Measurements from ENCODE around the gene MYO1C. TPM values are rescaled to one million over a fixed set of nuclear protein-coding genes. Genes with fewer than 3 reads are reported as not detected.
"Not testable (repeated sequence)": the region's sequence is repeated elsewhere in the genome, so short reads cannot be mapped to it uniquely, and the experiment has no call there.

Gene MYO1C
- polyA plus RNA-seq = 56.1 TPM
- long read RNA-seq, donor 1, full-length matches to known transcripts = 1 of 1 reads
- long read RNA-seq, donor 1, partial matches to known transcripts = 0 of 1 reads
- long read RNA-seq, donor 1, other reads (novel, unspliced or antisense) = 0 of 1 reads
- long read RNA-seq, donor 2, full-length matches to known transcripts = 9 of 9 reads
- long read RNA-seq, donor 2, partial matches to known transcripts = 0 of 9 reads
- long read RNA-seq, donor 2, other reads (novel, unspliced or antisense) = 0 of 9 reads
- long read RNA-seq, donor 3 = 0 reads
- long read RNA-seq, donor 4 = 0 reads
- long read RNA-seq, donor 5, full-length matches to known transcripts = 6 of 6 reads
- long read RNA-seq, donor 5, partial matches to known transcripts = 0 of 6 reads
- long read RNA-seq, donor 5, other reads (novel, unspliced or antisense) = 0 of 6 reads
- long read RNA-seq, donor 6, full-length matches to known transcripts = 8 of 8 reads
- long read RNA-seq, donor 6, partial matches to known transcripts = 0 of 8 reads
- long read RNA-seq, donor 6, other reads (novel, unspliced or antisense) = 0 of 8 reads
- long read RNA-seq, donor 7, full-length matches to known transcripts = 6 of 6 reads
- long read RNA-seq, donor 7, partial matches to known transcripts = 0 of 6 reads
- long read RNA-seq, donor 7, other reads (novel, unspliced or antisense) = 0 of 6 reads
- long read RNA-seq, donor 8, full-length matches to known transcripts = 5 of 5 reads
- long read RNA-seq, donor 8, partial matches to known transcripts = 0 of 5 reads
- long read RNA-seq, donor 8, other reads (novel, unspliced or antisense) = 0 of 5 reads
- long read RNA-seq, donor 9, full-length matches to known transcripts = 4 of 4 reads
- long read RNA-seq, donor 9, partial matches to known transcripts = 0 of 4 reads
- long read RNA-seq, donor 9, other reads (novel, unspliced or antisense) = 0 of 4 reads
- long read RNA-seq, donor 10, full-length matches to known transcripts = 9 of 53 reads
- long read RNA-seq, donor 10, partial matches to known transcripts = 44 of 53 reads
- long read RNA-seq, donor 10, other reads (novel, unspliced or antisense) = 0 of 53 reads
- long read RNA-seq, donor 11, full-length matches to known transcripts = 8 of 8 reads
- long read RNA-seq, donor 11, partial matches to known transcripts = 0 of 8 reads
- long read RNA-seq, donor 11, other reads (novel, unspliced or antisense) = 0 of 8 reads

- DNase-seq = no peak
- H3K4me1 ChIP-seq (ENCODE audit: control insufficient read depth, insufficient read depth, low read length) = peaks cover 32% of the 10 kb centered on the region
- peak within 1 kb of the TSS; percentile 27 for H3K27ac ChIP-seq (ENCODE audit: low read length)
- peaks cover 12% of the 10 kb centered on the region for H3K27me3 ChIP-seq (ENCODE audit: control insufficient read depth, insufficient read depth, low read length)
- peaks cover 23% of the 10 kb centered on the region for H3K36me3 ChIP-seq (ENCODE audit: control insufficient read depth, insufficient read depth, low read length)
- H3K9me3 ChIP-seq (ENCODE audit: control insufficient read depth, low read depth, low read length) = peaks cover 5% of the 10 kb centered on the region
- H3K4me3 ChIP-seq (ENCODE audit: low read length) = peak within 1 kb of the TSS; percentile 45
- WGBS (ENCODE audit: insufficient coverage, low lambda C conversion rate) = no CpG with 5 or more reads among the region's 35 CpGs
Measured at GRCh38 chr17:1492249-1493206, at the start of gene MYO1C. Gene MYO1C, minus strand, starts transcription at chr17:1492686. Its CDS starts 199 bp downstream, at chr17:1492487.

GRCh38 chr17:1541367-1541904 lies 49.0 kb upstream of the MYO1C start:
- H3K4me1 ChIP-seq (ENCODE audit: control insufficient read depth, insufficient read depth, low read length) = peaks cover 26% of the 10 kb centered on the region
- no peaks in the 10 kb centered on the region for H3K9me3 ChIP-seq (ENCODE audit: control insufficient read depth, low read depth, low read length)
- no peak for DNase-seq
- no CpG with 5 or more reads among the region's 4 CpGs for WGBS (ENCODE audit: insufficient coverage, low lambda C conversion rate)
- no peak overlapping the region for H3K4me3 ChIP-seq (ENCODE audit: low read length)
- no peaks in the 10 kb centered on the region for H3K27me3 ChIP-seq (ENCODE audit: control insufficient read depth, insufficient read depth, low read length)
- H3K27ac ChIP-seq (ENCODE audit: low read length) = no peak overlapping the region
- H3K36me3 ChIP-seq (ENCODE audit: control insufficient read depth, insufficient read depth, low read length) = peaks cover 76% of the 10 kb centered on the region

- Histone ChIP-seq H3K4me3 (ENCODE audit: low read length) (no peak overlapping the region), H3K9me3 (ENCODE audit: control insufficient read depth, low read depth, low read length) (no peaks in the 10 kb centered on the region), H3K27ac (ENCODE audit: low read length) (no peak overlapping the region), H3K4me1 (ENCODE audit: control insufficient read depth, insufficient read depth, low read length) (peaks cover 11% of the 10 kb centered on the region), H3K27me3 (ENCODE audit: control insufficient read depth, insufficient read depth, low read length) (no peaks in the 10 kb centered on the region), H3K36me3 (ENCODE audit: control insufficient read depth, insufficient read depth, low read length) (peaks cover 76% of the 10 kb centered on the region)
- no CpG with 5 or more reads among the region's 15 CpGs for WGBS (ENCODE audit: insufficient coverage, low lambda C conversion rate)
- DNase-seq = no peak
Measured at GRCh38 chr17:1539811-1540210, 47.3 kb upstream of the MYO1C start.

GRCh38 chr17:1535737-1536136 lies 43.3 kb upstream of the MYO1C start:
- DNase-seq = no peak
- Histone ChIP-seq H3K9me3 (ENCODE audit: control insufficient read depth, low read depth, low read length) (no peaks in the 10 kb centered on the region), H3K36me3 (ENCODE audit: control insufficient read depth, insufficient read depth, low read length) (peaks cover 79% of the 10 kb centered on the region), H3K27ac (ENCODE audit: low read length) (no peak overlapping the region), H3K4me3 (ENCODE audit: low read length) (no peak overlapping the region), H3K27me3 (ENCODE audit: control insufficient read depth, insufficient read depth, low read length) (no peaks in the 10 kb centered on the region), H3K4me1 (ENCODE audit: control insufficient read depth, insufficient read depth, low read length) (no peaks in the 10 kb centered on the region)
- no CpG with 5 or more reads among the region's 4 CpGs for WGBS (ENCODE audit: insufficient coverage, low lambda C conversion rate)

- DNase-seq = no peak
- H3K27me3 ChIP-seq (ENCODE audit: control insufficient read depth, insufficient read depth, low read length) = no peaks in the 10 kb centered on the region
- peaks cover 67% of the 10 kb centered on the region for H3K36me3 ChIP-seq (ENCODE audit: control insufficient read depth, insufficient read depth, low read length)
- WGBS (ENCODE audit: insufficient coverage, low lambda C conversion rate) = 91% methylated on average over 4 of the region's 24 CpGs
- H3K27ac ChIP-seq (ENCODE audit: low read length) = no peak overlapping the region
- no peaks in the 10 kb centered on the region for H3K4me1 ChIP-seq (ENCODE audit: control insufficient read depth, insufficient read depth, low read length)
- no peak overlapping the region for H3K4me3 ChIP-seq (ENCODE audit: low read length)
- H3K9me3 ChIP-seq (ENCODE audit: control insufficient read depth, low read depth, low read length) = no peaks in the 10 kb centered on the region
Measured at GRCh38 chr17:1533661-1534325, 41.3 kb upstream of the MYO1C start.

- no peaks in the 10 kb centered on the region for H3K9me3 ChIP-seq (ENCODE audit: control insufficient read depth, low read depth, low read length)
- no CpG with 5 or more reads among the region's 10 CpGs for WGBS (ENCODE audit: insufficient coverage, low lambda C conversion rate)
- no peak overlapping the region for H3K27ac ChIP-seq (ENCODE audit: low read length)
- peaks cover 65% of the 10 kb centered on the region for H3K36me3 ChIP-seq (ENCODE audit: control insufficient read depth, insufficient read depth, low read length)
- H3K4me3 ChIP-seq (ENCODE audit: low read length) = no peak overlapping the region
- no peaks in the 10 kb centered on the region for H3K4me1 ChIP-seq (ENCODE audit: control insufficient read depth, insufficient read depth, low read length)
- no peak for DNase-seq
- H3K27me3 ChIP-seq (ENCODE audit: control insufficient read depth, insufficient read depth, low read length) = no peaks in the 10 kb centered on the region
Measured at GRCh38 chr17:1532836-1533602, 40.5 kb upstream of the MYO1C start.

GRCh38 chr17:1529863-1530262 lies 37.4 kb upstream of the MYO1C start:
- Histone ChIP-seq H3K27ac (ENCODE audit: low read length) (peak overlapping the region; percentile 44), H3K27me3 (ENCODE audit: control insufficient read depth, insufficient read depth, low read length) (no peaks in the 10 kb centered on the region), H3K36me3 (ENCODE audit: control insufficient read depth, insufficient read depth, low read length) (peaks cover 76% of the 10 kb centered on the region), H3K9me3 (ENCODE audit: control insufficient read depth, low read depth, low read length) (no peaks in the 10 kb centered on the region), H3K4me3 (ENCODE audit: low read length) (no peak overlapping the region), H3K4me1 (ENCODE audit: control insufficient read depth, insufficient read depth, low read length) (no peaks in the 10 kb centered on the region)
- no CpG with 5 or more reads among the region's 2 CpGs for whole genome bisulfite sequencing (ENCODE audit: insufficient coverage, low lambda C conversion rate)
- peak in 1 of 2 donors; percentile 66 for DNase-seq

GRCh38 chr17:1526876-1527275 lies 34.4 kb upstream of the MYO1C start:
- H3K4me1 ChIP-seq (ENCODE audit: control insufficient read depth, insufficient read depth, low read length); DNase-seq; H3K27me3 ChIP-seq (ENCODE audit: control insufficient read depth, insufficient read depth, low read length); H3K9me3 ChIP-seq (ENCODE audit: control insufficient read depth, low read depth, low read length); H3K27ac ChIP-seq (ENCODE audit: low read length); H3K4me3 ChIP-seq (ENCODE audit: low read length): not testable (repeated sequence)
- H3K36me3 ChIP-seq (ENCODE audit: control insufficient read depth, insufficient read depth, low read length) = peaks cover 61% of the 10 kb centered on the region
- no CpG with 5 or more reads among the region's 4 CpGs for WGBS (ENCODE audit: insufficient coverage, low lambda C conversion rate)
